ENCODE results near the gene PACS2.

- no peak for TF ChIP-seq CTCF (conservative IDR thresholded peaks at IDR 0.05; ENCODE audit: low read depth, low read length)
- TF ChIP-seq CEBPB (IDR thresholded peaks at IDR 0.05; ENCODE audit: low read depth, low read length), result no peak
- TF ChIP-seq POLR2A (IDR thresholded peaks at IDR 0.05; ENCODE audit: low read depth, low read length), result no peak
Measured at GRCh38 chr14:105346876-105347586, 32.5 kb downstream of the PACS2 start.

All from IMR-90 (cell line).